Cardiac fibroblast (primary cell): ENCODE data around the gene INHBE.

Source experiments
- DNase-seq, 2 donors: peaks; one replicate each; pipeline versions ENCODE4 v3.0.0 to v3.0.0-alpha.2; 2010; ENCODE audit warnings: low read depth in 2 of 2
- H3K4me3 ChIP-seq, 2 donors: replicated peaks in 1 of 2; 1 replicate in 1 of 2; 2 replicates in 1 of 2; pipeline ENCODE4 v1.5.1; 2011; ENCODE audit warnings: low read depth in 2 of 2, low read length in 2 of 2, mild to moderate bottlenecking in 2 of 2, moderate library complexity in 1 of 2
- CTCF ChIP-seq: IDR thresholded peaks from one replicate; pipeline ENCODE4 v1.5.1; 2011; ENCODE audit warnings: low read depth, mild to moderate bottlenecking, low read length, inconsistent platforms

Gene INHBE

GRCh38 chr12:57456737-57457490 is 1.8 kb downstream of the INHBE start:
- TF ChIP-seq CTCF = no peak
- H3K4me3 ChIP-seq = no peak overlapping the region
- no peak for DNase-seq

GRCh38 chr12:57458665-57459054 is 3.6 kb downstream of the INHBE start:
- DNase-seq = no peak
- peak overlapping the region; percentile 68 to 73 for H3K4me3 ChIP-seq
- no peak for TF ChIP-seq CTCF

DNA sequence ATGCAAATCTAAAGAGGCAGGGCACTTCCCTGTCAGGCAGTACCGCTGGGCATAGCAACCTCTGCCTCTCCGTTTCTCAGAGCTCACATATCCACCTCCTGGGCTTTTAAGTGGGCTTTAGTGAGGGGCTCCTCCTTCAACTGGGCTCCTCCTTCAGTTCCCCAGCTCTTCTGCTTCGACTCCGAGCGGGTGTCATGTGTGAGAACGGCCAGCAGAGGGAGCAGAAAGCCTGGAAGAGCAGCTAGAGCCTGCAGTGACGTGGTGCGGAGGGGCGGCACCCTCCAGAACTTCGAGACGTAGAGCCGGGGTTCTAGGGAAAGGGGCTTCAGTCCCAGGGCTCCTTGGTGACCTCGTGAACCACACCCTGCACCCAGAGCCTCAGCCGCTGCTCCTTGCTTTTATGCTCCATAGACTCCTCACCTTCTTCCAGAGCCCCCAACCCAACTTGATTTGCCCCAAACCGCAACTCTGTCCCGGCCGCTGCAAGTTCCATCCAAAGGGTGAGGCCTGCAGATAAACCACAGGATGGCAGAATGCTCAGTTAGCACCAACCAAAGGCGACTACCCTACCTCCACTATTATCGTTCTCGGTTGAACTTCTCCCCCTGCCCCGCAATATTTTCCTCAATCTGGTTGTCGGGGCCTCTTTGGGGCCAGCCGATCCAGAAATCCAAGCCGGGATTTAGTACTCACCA is 4.1 kb downstream of the INHBE start:
- DNase-seq = peak; percentile 98
- H3K4me3 ChIP-seq = peak overlapping the region; percentile 68 to 73
- TF ChIP-seq CTCF = peak; percentile 98

DNA sequence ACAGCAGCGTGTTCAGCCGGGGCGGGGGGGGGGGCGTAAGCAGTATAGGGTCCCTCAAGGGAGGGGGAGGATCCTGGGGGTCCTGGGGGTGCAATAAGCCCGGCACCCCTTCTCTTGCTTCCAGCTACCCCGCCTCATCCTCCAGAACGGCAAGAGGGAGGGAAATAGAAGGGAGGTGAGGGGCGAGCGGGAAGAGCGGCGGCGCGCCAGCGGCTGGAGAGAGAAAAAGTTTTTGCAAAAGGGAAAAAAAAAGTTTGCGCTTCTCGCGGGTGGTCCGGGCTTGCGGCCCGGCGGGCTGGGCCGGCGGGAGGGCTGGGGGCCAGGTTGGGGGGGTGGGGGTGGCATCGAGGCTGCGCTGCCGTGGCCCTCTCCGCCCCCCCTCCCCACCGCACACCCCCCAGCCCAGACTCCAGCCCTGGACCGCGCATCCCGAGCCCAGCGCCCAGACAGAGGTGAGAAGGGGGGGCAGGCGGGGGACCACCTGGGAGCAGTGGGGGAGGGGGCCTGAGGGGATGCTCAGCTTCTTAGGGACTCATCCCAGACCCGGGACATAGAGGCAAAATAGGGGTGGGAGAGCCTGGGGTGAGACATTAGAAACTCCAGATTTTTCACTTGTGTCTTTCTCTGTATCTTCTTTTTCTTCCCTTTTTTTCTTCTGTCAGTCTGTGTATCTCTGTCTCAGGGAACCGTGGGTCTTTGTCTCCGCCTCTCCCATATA is 4.8 kb downstream of the INHBE start, which contains the start of gene GLI1:
Gene GLI1 (plus strand): TSS at position 36 of the 718 bp plus-strand sequence. CDS start 3,907 bp downstream, outside the sequence.
- TF ChIP-seq CTCF = no peak
- H3K4me3 ChIP-seq = peak within 1 kb of the TSS; percentile 68 to 73
- no peak for DNase-seq

DNA sequence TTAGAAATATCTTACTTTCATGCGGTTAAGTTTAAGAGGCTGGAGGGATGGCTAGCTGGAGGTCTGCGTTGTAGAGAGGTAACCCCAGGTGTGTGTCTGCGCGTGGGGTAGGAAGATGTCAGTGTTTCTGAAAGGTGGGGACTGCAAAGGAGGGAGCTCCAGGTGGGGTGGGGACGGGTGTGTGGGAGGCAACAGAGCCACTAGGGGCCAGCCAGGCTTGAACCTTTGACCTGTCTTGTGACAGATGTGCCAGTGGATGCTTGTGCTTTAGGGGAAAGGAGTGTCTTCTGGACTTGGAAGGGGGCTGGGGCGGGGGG is 5.3 kb downstream of the INHBE start:
- TF ChIP-seq CTCF = no peak
- DNase-seq = no peak
- H3K4me3 ChIP-seq = peak overlapping the region; percentile 68 to 73

- no peak for DNase-seq
- TF ChIP-seq CTCF = no peak
- peak overlapping the region; percentile 63 to 66 for H3K4me3 ChIP-seq
These were observed 5.8 kb downstream of the INHBE start for GRCh38 chr12:57460841-57461275.
